ENCODE data around the gene RTN4.

DNA sequence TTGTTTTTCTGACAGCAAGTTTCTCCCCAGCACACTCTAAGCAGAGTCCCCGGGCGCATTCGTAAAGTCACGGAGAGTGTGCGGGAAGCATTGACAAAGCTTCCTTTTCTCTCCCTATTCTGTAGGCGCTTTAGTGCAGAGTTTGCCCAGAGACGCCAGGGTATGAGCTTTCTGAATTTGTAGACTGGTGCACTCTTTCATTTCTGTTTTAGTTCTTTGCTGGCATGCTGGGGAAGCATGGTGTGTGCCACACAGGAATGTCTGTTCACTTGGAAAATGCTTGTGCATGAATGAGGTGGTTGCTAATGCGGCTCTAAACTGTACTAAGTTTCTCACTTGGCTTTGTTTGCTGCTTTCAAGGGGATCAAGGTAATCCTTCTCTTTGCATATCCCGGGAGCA, 102.6 kb downstream of the RTN4 start:
- TF ChIP-seq CTCF (IDR thresholded peaks at IDR 0.05; ENCODE audit: low read length) (no peak), EZH2 (IDR thresholded peaks at IDR 0.05; ENCODE audit: borderline replicate concordance, low read length) (no peak)
